Liver (tissue), 9 donors: ENCODE results near the gene FNBP1L. TPM values are rescaled to one million over a fixed set of nuclear protein-coding genes. Genes with fewer than 3 reads are reported as not detected.

Experiments used
- DNase-seq: peaks from one replicate; pipeline ENCODE4 v3.0.0-alpha.2; 2017; ENCODE audit warnings: low spot score
- H3K27ac ChIP-seq, 2 donors: one replicate each; pipeline ENCODE4 v1.7.0; 2013; ENCODE audit warnings: inconsistent platforms in 2 of 2, low read length in 2 of 2, control low read depth in 1 of 2, low read depth in 1 of 2, mild to moderate bottlenecking in 1 of 2
- H3K27me3 ChIP-seq, 4 donors: one replicate each; pipeline versions ENCODE4 v1.6.1 to v1.7.0; 2013; ENCODE audit warnings: low read length in 3 of 4, inconsistent platforms in 1 of 4, mild to moderate bottlenecking in 1 of 4, moderate library complexity in 1 of 4; ENCODE audit not compliant: control insufficient read depth in 4 of 4, insufficient read depth in 4 of 4
- H3K36me3 ChIP-seq, 4 donors: one replicate each; pipeline versions ENCODE4 v1.6.1 to v1.7.0; 2013; ENCODE audit warnings: low read length in 3 of 4, mild to moderate bottlenecking in 3 of 4, low read depth in 1 of 4, moderate library complexity in 1 of 4; ENCODE audit not compliant: control insufficient read depth in 4 of 4, insufficient read depth in 3 of 4
- H3K4me1 ChIP-seq, 4 donors: one replicate each; pipeline versions ENCODE4 v1.6.1 to v1.7.0; 2013; ENCODE audit warnings: low read length in 3 of 4, mild to moderate bottlenecking in 3 of 4, moderate library complexity in 1 of 4; ENCODE audit not compliant: control insufficient read depth in 4 of 4, insufficient read depth in 4 of 4
- H3K4me3 ChIP-seq, 3 donors: one replicate each; pipeline versions ENCODE4 v1.6.1 to v1.7.0; 2013; ENCODE audit warnings: low read length in 3 of 3, control low read depth in 1 of 3, low read depth in 1 of 3, mild to moderate bottlenecking in 1 of 3
- H3K9ac ChIP-seq, 2 donors: one replicate each; pipeline ENCODE4 v1.7.0; 2013; ENCODE audit warnings: low read length in 2 of 2, mild to moderate bottlenecking in 2 of 2, moderate library complexity in 2 of 2, control low read depth in 1 of 2, low read depth in 1 of 2
- H3K9me3 ChIP-seq, 4 donors: one replicate each; pipeline versions ENCODE4 v1.6.1 to v1.7.0; 2013; ENCODE audit warnings: low read length in 3 of 4; ENCODE audit not compliant: control insufficient read depth in 4 of 4
- CTCF ChIP-seq: fragments of 150-350 bp; IDR thresholded peaks from 2 replicates; pipeline ENCODE4 v1.5.1; 2017; ENCODE audit warnings: improper control_type of control experiment, low read depth, low read length; ENCODE audit not compliant: missing input control
- EGR1 ChIP-seq, 2 donors: IDR thresholded peaks; 2 replicates each; pipeline ENCODE4 v1.6.1; 2016 to 2018; ENCODE audit warnings: antibody characterized with exemption in 2 of 2, low read depth in 2 of 2
- FOXA1 ChIP-seq: IDR thresholded peaks from 2 replicates; pipeline ENCODE4 v1.6.1; 2016; ENCODE audit warnings: antibody characterized with exemption
- GABPA ChIP-seq, 2 donors: IDR thresholded peaks in 1 of 2; conservative IDR thresholded peaks in 1 of 2; 2 replicates each; pipeline ENCODE4 v1.6.1; 2016; ENCODE audit warnings: antibody characterized with exemption in 2 of 2, mild to moderate bottlenecking in 1 of 2, moderate library complexity in 1 of 2
- HNF4A ChIP-seq, 2 donors: conservative IDR thresholded peaks; 2 replicates each; pipeline ENCODE4 v1.6.1; 2016; ENCODE audit warnings: antibody characterized with exemption in 2 of 2, mild to moderate bottlenecking in 2 of 2
- HNF4G ChIP-seq: IDR thresholded peaks from 2 replicates; pipeline ENCODE4 v1.6.1; 2016; ENCODE audit warnings: antibody characterized with exemption
- JUND ChIP-seq, 2 donors: IDR thresholded peaks; 2 replicates each; pipeline ENCODE4 v1.6.1; 2016; ENCODE audit warnings: antibody characterized with exemption in 2 of 2
- NR2F2 ChIP-seq: IDR thresholded peaks from 2 replicates; pipeline ENCODE4 v1.6.1; 2016; ENCODE audit warnings: antibody characterized with exemption
- REST ChIP-seq: IDR thresholded peaks from 2 replicates; pipeline ENCODE4 v1.6.1; 2016; ENCODE audit warnings: antibody characterized with exemption, mild to moderate bottlenecking
- RXRA ChIP-seq, 2 donors: IDR thresholded peaks; 2 replicates each; pipeline ENCODE4 v1.6.1; 2017 to 2018; ENCODE audit warnings: antibody characterized with exemption in 2 of 2, mild to moderate bottlenecking in 1 of 2
- SP1 ChIP-seq: IDR thresholded peaks from 2 replicates; pipeline ENCODE4 v1.6.1; 2018; ENCODE audit warnings: antibody characterized with exemption, mild to moderate bottlenecking
- TAF1 ChIP-seq: conservative IDR thresholded peaks from 2 replicates; pipeline ENCODE4 v1.6.1; 2016; ENCODE audit warnings: antibody characterized with exemption, mild to moderate bottlenecking
- YY1 ChIP-seq: IDR thresholded peaks from 2 replicates; pipeline ENCODE4 v1.6.1; 2016; ENCODE audit warnings: antibody characterized with exemption, mild to moderate bottlenecking
- WGBS: extraction: QIAGEN DNeasy Blood & Tissue Kit; methylation state at CpG from one replicate; pipeline ENCODE4 v1.1.7; 2013; 5-methylcytosine and 5-hydroxymethylcytosine counted together
- polyA plus RNA-seq, 2 donors: library from polyadenylated mRNA; stranded (reverse) in 1 of 2; unstranded in 1 of 2; fragments of 200-250 nt in 1 of 2; fragments of >200 nt in 1 of 2; fragmentation: Nextera tagmentation in 1 of 2; extraction: Ambion mirVana in 1 of 2; gene quantifications; one replicate each; pipeline versions ENCODE4 v1.2.1 to v1.2.3, GENCODE V29; 2013 to 2015
- total RNA-seq, 2 donors: library from RNA; depleted of rRNA; stranded (reverse); fragments of >200 nt; gene quantifications; one replicate each; pipeline ENCODE4 v1.2.3, GENCODE V29; 2014
- TF ChIP-seq, protein P1 (sequence below): IDR thresholded peaks from 2 replicates; pipeline ENCODE4 v1.6.1; 2016; ENCODE audit warnings: antibody characterized with exemption
- TF ChIP-seq, protein P2 (sequence below): IDR thresholded peaks from 2 replicates; pipeline ENCODE4 v1.6.1; 2016; ENCODE audit warnings: antibody characterized with exemption
- donor health status: healthy.
- donor health status: healthy.
- donor health status: healthy.
- donor health status: healthy.
- donor health status: healthy.

The FNBP1L gene
- total and polyA plus RNA-seq, 4 donors: 5.3 to 13.5 (median 8.9) TPM

GRCh38 chr1:93442008-93442666, 5.8 kb upstream of the FNBP1L start:
- Histone ChIP-seq H3K4me3 (no peak overlapping the region), H3K27ac (no peak overlapping the region), H3K9ac (no peak overlapping the region), H3K4me1 (peaks cover 0 to 6% (median 5%) of the 10 kb centered on the region in 4 donors), H3K36me3 (no peaks in the 10 kb centered on the region), H3K9me3 (no peaks in the 10 kb centered on the region), H3K27me3 (no peaks in the 10 kb centered on the region)
- peak; percentile 41 for DNase-seq
- WGBS: 62% methylated on average over 11 of the region's 11 CpGs
- TF ChIP-seq YY1 (no peak), FOXA1 (no peak), TAF1 (no peak), CTCF (no peak), SP1 (no peak), GABPA (IDR thresholded peaks at IDR 0.05 in 1 of 2, conservative IDR thresholded peaks at IDR 0.05 in 1 of 2) (no peak)
- TF ChIP-seq, protein P1, sequence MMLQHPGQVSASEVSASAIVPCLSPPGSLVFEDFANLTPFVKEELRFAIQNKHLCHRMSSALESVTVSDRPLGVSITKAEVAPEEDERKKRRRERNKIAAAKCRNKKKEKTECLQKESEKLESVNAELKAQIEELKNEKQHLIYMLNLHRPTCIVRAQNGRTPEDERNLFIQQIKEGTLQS: no peak

- no peak for DNase-seq
- no peak overlapping the region for H3K9ac ChIP-seq
- TF ChIP-seq TAF1 (no peak), NR2F2 (no peak), HNF4A (conservative IDR thresholded peaks at IDR 0.05) (no peak), RXRA (IDR thresholded peaks at IDR 0.05) (no peak), HNF4G (no peak), CTCF (no peak), FOXA1 (no peak), SP1 (no peak), YY1 (no peak), EGR1 (IDR thresholded peaks at IDR 0.05; ENCODE audit: low read depth in 2 of 2) (no peak), REST (no peak), GABPA (IDR thresholded peaks at IDR 0.05 in 1 of 2, conservative IDR thresholded peaks at IDR 0.05 in 1 of 2) (no peak), JUND (IDR thresholded peaks at IDR 0.05) (no peak)
- TF ChIP-seq, protein P1: no peak
- TF ChIP-seq, protein P2, sequence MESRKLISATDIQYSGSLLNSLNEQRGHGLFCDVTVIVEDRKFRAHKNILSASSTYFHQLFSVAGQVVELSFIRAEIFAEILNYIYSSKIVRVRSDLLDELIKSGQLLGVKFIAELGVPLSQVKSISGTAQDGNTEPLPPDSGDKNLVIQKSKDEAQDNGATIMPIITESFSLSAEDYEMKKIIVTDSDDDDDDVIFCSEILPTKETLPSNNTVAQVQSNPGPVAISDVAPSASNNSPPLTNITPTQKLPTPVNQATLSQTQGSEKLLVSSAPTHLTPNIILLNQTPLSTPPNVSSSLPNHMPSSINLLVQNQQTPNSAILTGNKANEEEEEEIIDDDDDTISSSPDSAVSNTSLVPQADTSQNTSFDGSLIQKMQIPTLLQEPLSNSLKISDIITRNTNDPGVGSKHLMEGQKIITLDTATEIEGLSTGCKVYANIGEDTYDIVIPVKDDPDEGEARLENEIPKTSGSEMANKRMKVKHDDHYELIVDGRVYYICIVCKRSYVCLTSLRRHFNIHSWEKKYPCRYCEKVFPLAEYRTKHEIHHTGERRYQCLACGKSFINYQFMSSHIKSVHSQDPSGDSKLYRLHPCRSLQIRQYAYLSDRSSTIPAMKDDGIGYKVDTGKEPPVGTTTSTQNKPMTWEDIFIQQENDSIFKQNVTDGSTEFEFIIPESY: no peak
Measured at GRCh38 chr1:93442741-93443140, 5.2 kb upstream of the FNBP1L start.

More at GRCh38 chr1:93442741-93443140, 5.2 kb upstream of the FNBP1L start:
- peaks cover 0 to 6% (median 6%) of the 10 kb centered on the region in 4 donors for H3K4me1 ChIP-seq
- no peaks in the 10 kb centered on the region for H3K36me3 ChIP-seq
- no peak overlapping the region for H3K4me3 ChIP-seq
- no peaks in the 10 kb centered on the region for H3K9me3 ChIP-seq
- 59% methylated on average over 1 of the region's 1 CpG for WGBS
- H3K27ac ChIP-seq: no peak overlapping the region
- no peaks in the 10 kb centered on the region for H3K27me3 ChIP-seq
